ENCODE results near the gene OR2V2.
"Not testable (repeated sequence)": the region's sequence is repeated elsewhere in the genome, so short reads cannot be mapped to it uniquely, and the experiment has no call there.

OR2V2 gene

GRCh38 chr5:181177559-181177958 lies 30.2 kb downstream of the OR2V2 start:
- not testable (repeated sequence) for H3K9ac ChIP-seq (ENCODE audit: low read depth, low read length); H3K4me2 ChIP-seq (ENCODE audit: low read length); H3K36me3 ChIP-seq (ENCODE audit: insufficient read depth, low read length); H3K9me3 ChIP-seq (replicated peaks; ENCODE audit: low read length); H3K4me1 ChIP-seq (ENCODE audit: control insufficient read depth, insufficient read depth, low read length); H3K4me3 ChIP-seq (ENCODE audit: low read length)
- H3K27me3 ChIP-seq (ENCODE audit: control insufficient read depth, insufficient read depth, low read length) = peaks cover 23% of the 10 kb centered on the region

- peaks cover 10% of the 10 kb centered on the region for H3K27me3 ChIP-seq (ENCODE audit: control insufficient read depth, insufficient read depth, low read length)
Observed at GRCh38 chr5:181181650-181182565, 34.5 kb downstream of the OR2V2 start.

GRCh38 chr5:181182651-181183050 lies 35.3 kb downstream of the OR2V2 start:
- H3K9me3 ChIP-seq (replicated peaks; ENCODE audit: low read length) = no peaks in the 10 kb centered on the region
- no peaks in the 10 kb centered on the region for H3K36me3 ChIP-seq (ENCODE audit: insufficient read depth, low read length)
- no peak overlapping the region for H3K4me3 ChIP-seq (ENCODE audit: low read length)
- H3K4me2 ChIP-seq (ENCODE audit: low read length) = no peak overlapping the region
- H3K27me3 ChIP-seq (ENCODE audit: control insufficient read depth, insufficient read depth, low read length) = peaks cover 6% of the 10 kb centered on the region
- no peak overlapping the region for H3K9ac ChIP-seq (ENCODE audit: low read depth, low read length)
- H3K4me1 ChIP-seq (ENCODE audit: control insufficient read depth, insufficient read depth, low read length) = peaks cover 7% of the 10 kb centered on the region

More at GRCh38 chr5:181181650-181182565, 34.5 kb downstream of the OR2V2 start:
- Histone ChIP-seq H3K9me3 (replicated peaks; ENCODE audit: low read length) (no peaks in the 10 kb centered on the region), H3K9ac (ENCODE audit: low read depth, low read length) (no peak overlapping the region), H3K4me2 (ENCODE audit: low read length) (no peak overlapping the region), H3K4me3 (ENCODE audit: low read length) (no peak overlapping the region), H3K4me1 (ENCODE audit: control insufficient read depth, insufficient read depth, low read length) (peaks cover under 1% of the 10 kb centered on the region), H3K36me3 (ENCODE audit: insufficient read depth, low read length) (no peaks in the 10 kb centered on the region)

- Histone ChIP-seq H3K9me3 (replicated peaks; ENCODE audit: low read length) (no peaks in the 10 kb centered on the region), H3K9ac (ENCODE audit: low read depth, low read length) (peak overlapping the region; percentile 84), H3K36me3 (ENCODE audit: insufficient read depth, low read length) (no peaks in the 10 kb centered on the region), H3K27me3 (ENCODE audit: control insufficient read depth, insufficient read depth, low read length) (peaks cover 5% of the 10 kb centered on the region), H3K4me1 (ENCODE audit: control insufficient read depth, insufficient read depth, low read length) (peaks cover 10% of the 10 kb centered on the region), H3K4me2 (ENCODE audit: low read length) (peak overlapping the region; percentile 83), H3K4me3 (ENCODE audit: low read length) (peak overlapping the region; percentile 81)
Observed at GRCh38 chr5:181184845-181185216, 37.4 kb downstream of the OR2V2 start.

GRCh38 chr5:181185560-181185959 lies 38.2 kb downstream of the OR2V2 start:
- no peak overlapping the region for H3K4me3 ChIP-seq (ENCODE audit: low read length)
- H3K9me3 ChIP-seq (replicated peaks; ENCODE audit: low read length) = no peaks in the 10 kb centered on the region
- H3K27me3 ChIP-seq (ENCODE audit: control insufficient read depth, insufficient read depth, low read length) = peaks cover under 1% of the 10 kb centered on the region
- H3K36me3 ChIP-seq (ENCODE audit: insufficient read depth, low read length) = no peaks in the 10 kb centered on the region
- H3K4me2 ChIP-seq (ENCODE audit: low read length) = no peak overlapping the region
- H3K4me1 ChIP-seq (ENCODE audit: control insufficient read depth, insufficient read depth, low read length) = peaks cover 16% of the 10 kb centered on the region
- no peak overlapping the region for H3K9ac ChIP-seq (ENCODE audit: low read depth, low read length)

- Histone ChIP-seq H3K4me1 (ENCODE audit: control insufficient read depth, insufficient read depth, low read length) (peaks cover 18% of the 10 kb centered on the region), H3K4me3 (ENCODE audit: low read length) (no peak overlapping the region), H3K4me2 (ENCODE audit: low read length) (no peak overlapping the region), H3K9me3 (replicated peaks; ENCODE audit: low read length) (no peaks in the 10 kb centered on the region), H3K9ac (ENCODE audit: low read depth, low read length) (no peak overlapping the region), H3K36me3 (ENCODE audit: insufficient read depth, low read length) (no peaks in the 10 kb centered on the region), H3K27me3 (ENCODE audit: control insufficient read depth, insufficient read depth, low read length) (no peaks in the 10 kb centered on the region)
Observed at GRCh38 chr5:181186022-181186421, 38.6 kb downstream of the OR2V2 start.

GRCh38 chr5:181186986-181187499 lies 39.7 kb downstream of the OR2V2 start:
- Histone ChIP-seq H3K9me3 (replicated peaks; ENCODE audit: low read length) (no peaks in the 10 kb centered on the region), H3K4me3 (ENCODE audit: low read length) (no peak overlapping the region), H3K36me3 (ENCODE audit: insufficient read depth, low read length) (no peaks in the 10 kb centered on the region), H3K4me2 (ENCODE audit: low read length) (peak overlapping the region; percentile 79), H3K27me3 (ENCODE audit: control insufficient read depth, insufficient read depth, low read length) (no peaks in the 10 kb centered on the region), H3K4me1 (ENCODE audit: control insufficient read depth, insufficient read depth, low read length) (peaks cover 18% of the 10 kb centered on the region), H3K9ac (ENCODE audit: low read depth, low read length) (no peak overlapping the region)

- H3K4me1 ChIP-seq (ENCODE audit: control insufficient read depth, insufficient read depth, low read length) = peaks cover 23% of the 10 kb centered on the region
- peak overlapping the region; percentile 65 for H3K4me3 ChIP-seq (ENCODE audit: low read length)
- no peaks in the 10 kb centered on the region for H3K36me3 ChIP-seq (ENCODE audit: insufficient read depth, low read length)
- H3K4me2 ChIP-seq (ENCODE audit: low read length) = peak overlapping the region; percentile 79
- no peaks in the 10 kb centered on the region for H3K27me3 ChIP-seq (ENCODE audit: control insufficient read depth, insufficient read depth, low read length)
- H3K9me3 ChIP-seq (replicated peaks; ENCODE audit: low read length) = no peaks in the 10 kb centered on the region
- no peak overlapping the region for H3K9ac ChIP-seq (ENCODE audit: low read depth, low read length)
Observed at GRCh38 chr5:181187500-181188213, 40.3 kb downstream of the OR2V2 start.

GRCh38 chr5:181188700-181189362 lies 41.4 kb downstream of the OR2V2 start:
- Histone ChIP-seq H3K4me2 (ENCODE audit: low read length) (peak overlapping the region; percentile 98), H3K4me3 (ENCODE audit: low read length) (peak overlapping the region; percentile 81), H3K4me1 (ENCODE audit: control insufficient read depth, insufficient read depth, low read length) (peaks cover 25% of the 10 kb centered on the region), H3K9ac (ENCODE audit: low read depth, low read length) (peak overlapping the region; percentile 84), H3K27me3 (ENCODE audit: control insufficient read depth, insufficient read depth, low read length) (no peaks in the 10 kb centered on the region), H3K36me3 (ENCODE audit: insufficient read depth, low read length) (no peaks in the 10 kb centered on the region), H3K9me3 (replicated peaks; ENCODE audit: low read length) (no peaks in the 10 kb centered on the region)

- Histone ChIP-seq H3K4me1 (ENCODE audit: control insufficient read depth, insufficient read depth, low read length) (peaks cover 25% of the 10 kb centered on the region), H3K4me2 (ENCODE audit: low read length) (peak overlapping the region; percentile 98), H3K4me3 (ENCODE audit: low read length) (peak overlapping the region; percentile 81)
Observed at GRCh38 chr5:181189363-181189961, 42.1 kb downstream of the OR2V2 start.

More at GRCh38 chr5:181189363-181189961, 42.1 kb downstream of the OR2V2 start:
- no peaks in the 10 kb centered on the region for H3K9me3 ChIP-seq (replicated peaks; ENCODE audit: low read length)
- peak overlapping the region; percentile 84 for H3K9ac ChIP-seq (ENCODE audit: low read depth, low read length)
- no peaks in the 10 kb centered on the region for H3K36me3 ChIP-seq (ENCODE audit: insufficient read depth, low read length)
- H3K27me3 ChIP-seq (ENCODE audit: control insufficient read depth, insufficient read depth, low read length) = no peaks in the 10 kb centered on the region

All from skeletal muscle satellite cell (primary cell).